ENCODE results near the gene ABLIM3.

GRCh38 chr5:149130121-149130914 lies 11.0 kb upstream of the ABLIM3 start:
- TF ChIP-seq GLIS3 (CRISPR knock-in tag; IDR thresholded peaks at IDR 0.05) = no peak
- no peak for TF ChIP-seq TCF4 (CRISPR knock-in tag; IDR thresholded peaks at IDR 0.05; ENCODE audit: borderline replicate concordance)
- TF ChIP-seq CSRNP3 (CRISPR knock-in tag; IDR thresholded peaks at IDR 0.05) = no peak
- TF ChIP-seq ZFP30 (CRISPR knock-in tag; IDR thresholded peaks at IDR 0.05) = no peak
- TF ChIP-seq OSR1 (CRISPR knock-in tag; IDR thresholded peaks at IDR 0.05) = no peak
- no peak for TF ChIP-seq RARB (CRISPR knock-in tag; IDR thresholded peaks at IDR 0.05)
- TF ChIP-seq TSHZ2 (CRISPR knock-in tag; IDR thresholded peaks at IDR 0.05) = no peak
- TF ChIP-seq ARNTL (CRISPR knock-in tag; IDR thresholded peaks at IDR 0.05; ENCODE audit: borderline replicate concordance, low read depth) = no peak

Measured in SK-N-SH treated with all-trans-retinoic acid at 6 μM for 48 hours (cell line).